Duodenal mucosa (tissue), 2 donors: Measurements from ENCODE around the gene TAS2R1.

ENCODE experiments used
- H3K27ac ChIP-seq: one replicate; pipeline ENCODE4 v1.7.0; 2013; ENCODE audit warnings: low read depth, low read length
- H3K27me3 ChIP-seq, 2 donors: one replicate each; pipeline ENCODE4 v1.7.0; 2013; ENCODE audit warnings: low read length in 2 of 2, control low read depth in 1 of 2; ENCODE audit not compliant: insufficient read depth in 2 of 2, control insufficient read depth in 1 of 2
- H3K36me3 ChIP-seq, 2 donors: one replicate each; pipeline ENCODE4 v1.7.0; 2013; ENCODE audit warnings: low read length in 2 of 2, control low read depth in 1 of 2; ENCODE audit not compliant: insufficient read depth in 2 of 2, control insufficient read depth in 1 of 2
- H3K4me1 ChIP-seq, 2 donors: one replicate each; pipeline ENCODE4 v1.7.0; 2013; ENCODE audit warnings: low read length in 2 of 2, control low read depth in 1 of 2; ENCODE audit not compliant: insufficient read depth in 2 of 2, control insufficient read depth in 1 of 2
- H3K4me3 ChIP-seq, 2 donors: one replicate each; pipeline ENCODE4 v1.7.0; 2013; ENCODE audit warnings: low read length in 2 of 2, low read depth in 1 of 2
- H3K9ac ChIP-seq, 2 donors: one replicate each; pipeline ENCODE4 v1.7.0; 2013; ENCODE audit warnings: low read length in 2 of 2, low read depth in 1 of 2
- H3K9me3 ChIP-seq, 2 donors: one replicate each; pipeline ENCODE4 v1.7.0; 2013; ENCODE audit warnings: low read length in 2 of 2, control low read depth in 1 of 2; ENCODE audit not compliant: control insufficient read depth in 1 of 2

The TAS2R1 gene

GRCh38 chr5:9653061-9653460, 22.9 kb upstream of the TAS2R1 start:
- H3K9ac ChIP-seq = no peak overlapping the region
- no peaks in the 10 kb centered on the region for H3K9me3 ChIP-seq
- H3K27ac ChIP-seq = no peak overlapping the region
- no peaks in the 10 kb centered on the region for H3K4me1 ChIP-seq
- H3K27me3 ChIP-seq = no peaks in the 10 kb centered on the region
- no peaks in the 10 kb centered on the region for H3K36me3 ChIP-seq
- H3K4me3 ChIP-seq = no peak overlapping the region

- H3K4me1 ChIP-seq = no peaks in the 10 kb centered on the region
These were observed 22.1 kb upstream of the TAS2R1 start for GRCh38 chr5:9652295-9652694.

DNA sequence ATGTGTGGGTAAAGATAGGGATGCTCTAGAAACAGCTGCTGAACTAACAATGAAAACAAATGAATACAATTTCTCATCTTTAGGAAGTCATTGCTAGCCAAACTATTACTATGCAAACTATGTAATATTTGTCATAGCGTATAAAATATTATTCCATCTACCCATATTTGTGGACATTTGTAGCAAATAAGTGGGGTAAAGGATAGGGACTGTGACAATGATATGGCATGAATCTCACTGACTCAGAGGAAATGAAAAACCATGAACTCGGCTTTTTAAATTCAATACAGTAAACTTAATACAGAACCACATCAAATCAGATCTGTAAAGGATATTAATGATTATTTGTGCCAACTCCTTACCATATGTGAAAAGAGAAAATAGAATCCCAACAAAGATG, 16.7 kb upstream of the TAS2R1 start:
- no peak overlapping the region for H3K9ac ChIP-seq
- no peak overlapping the region for H3K27ac ChIP-seq
- H3K4me1 ChIP-seq = no peaks in the 10 kb centered on the region
- no peaks in the 10 kb centered on the region for H3K9me3 ChIP-seq
- no peaks in the 10 kb centered on the region for H3K36me3 ChIP-seq
- H3K27me3 ChIP-seq = no peaks in the 10 kb centered on the region
- H3K4me3 ChIP-seq = no peak overlapping the region

More at GRCh38 chr5:9652295-9652694, 22.1 kb upstream of the TAS2R1 start:
- Histone ChIP-seq H3K4me3 (no peak overlapping the region), H3K36me3 (no peaks in the 10 kb centered on the region), H3K27ac (no peak overlapping the region), H3K9ac (no peak overlapping the region), H3K27me3 (no peaks in the 10 kb centered on the region), H3K9me3 (no peaks in the 10 kb centered on the region)

- Histone ChIP-seq H3K27ac (no peak overlapping the region), H3K4me1 (no peaks in the 10 kb centered on the region), H3K27me3 (no peaks in the 10 kb centered on the region), H3K9me3 (no peaks in the 10 kb centered on the region), H3K4me3 (no peak overlapping the region), H3K9ac (no peak overlapping the region), H3K36me3 (no peaks in the 10 kb centered on the region)
These were observed 14.5 kb upstream of the TAS2R1 start for GRCh38 chr5:9644630-9645029.

- Histone ChIP-seq H3K9ac (no peak overlapping the region), H3K9me3 (peaks cover 0 to 4% of the 10 kb centered on the region in 2 donors), H3K27me3 (no peaks in the 10 kb centered on the region), H3K27ac (no peak overlapping the region), H3K36me3 (no peaks in the 10 kb centered on the region), H3K4me1 (no peaks in the 10 kb centered on the region), H3K4me3 (no peak overlapping the region)
These were observed 12.5 kb upstream of the TAS2R1 start for GRCh38 chr5:9642621-9643020.

- Histone ChIP-seq H3K4me3 (no peak overlapping the region), H3K36me3 (no peaks in the 10 kb centered on the region), H3K4me1 (no peaks in the 10 kb centered on the region), H3K27ac (no peak overlapping the region), H3K9me3 (peaks cover 0 to 4% of the 10 kb centered on the region in 2 donors), H3K27me3 (no peaks in the 10 kb centered on the region), H3K9ac (no peak overlapping the region)
These were observed 11.7 kb upstream of the TAS2R1 start for GRCh38 chr5:9641806-9642355.

GRCh38 chr5:9632495-9632894, 2.3 kb upstream of the TAS2R1 start:
- H3K4me3 ChIP-seq = no peak overlapping the region
- H3K4me1 ChIP-seq = no peaks in the 10 kb centered on the region
- H3K9me3 ChIP-seq = no peaks in the 10 kb centered on the region
- H3K9ac ChIP-seq = no peak overlapping the region
- no peaks in the 10 kb centered on the region for H3K27me3 ChIP-seq
- H3K27ac ChIP-seq = no peak overlapping the region
- H3K36me3 ChIP-seq = no peaks in the 10 kb centered on the region

DNA sequence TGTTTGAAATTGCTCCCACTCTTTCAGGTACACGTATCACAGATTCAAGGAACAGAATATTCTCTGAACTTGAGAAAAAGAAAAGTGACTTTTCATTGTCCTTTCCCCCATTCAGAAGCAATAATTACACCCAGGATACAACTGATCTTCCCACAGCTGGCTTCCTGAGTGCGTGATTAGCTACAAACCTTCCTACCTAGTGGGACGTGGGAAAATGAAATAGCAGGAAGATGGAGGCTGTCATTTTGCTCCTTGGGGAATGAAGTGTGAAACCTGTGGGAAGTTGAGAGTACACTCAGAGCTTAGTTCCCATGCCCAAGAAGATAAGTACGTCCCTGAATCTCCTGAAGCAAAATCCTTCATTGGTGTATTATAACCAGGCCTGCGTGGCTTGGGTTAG, 2.6 kb downstream of the TAS2R1 start:
- H3K36me3 ChIP-seq = no peaks in the 10 kb centered on the region
- no peak overlapping the region for H3K9ac ChIP-seq
- no peak overlapping the region for H3K27ac ChIP-seq
- no peaks in the 10 kb centered on the region for H3K4me1 ChIP-seq
- no peak overlapping the region for H3K4me3 ChIP-seq
- no peaks in the 10 kb centered on the region for H3K27me3 ChIP-seq
- H3K9me3 ChIP-seq = no peaks in the 10 kb centered on the region

GRCh38 chr5:9626955-9627354, 3.2 kb downstream of the TAS2R1 start:
- Histone ChIP-seq H3K27me3 (no peaks in the 10 kb centered on the region), H3K36me3 (no peaks in the 10 kb centered on the region), H3K4me1 (peaks cover 3% of the 10 kb centered on the region in 2 donors), H3K9ac (no peak overlapping the region), H3K27ac (no peak overlapping the region), H3K9me3 (no peaks in the 10 kb centered on the region), H3K4me3 (no peak overlapping the region)

GRCh38 chr5:9625731-9626130, 4.4 kb downstream of the TAS2R1 start:
- Histone ChIP-seq H3K9ac (no peak overlapping the region), H3K27ac (no peak overlapping the region), H3K27me3 (no peaks in the 10 kb centered on the region)

DNA sequence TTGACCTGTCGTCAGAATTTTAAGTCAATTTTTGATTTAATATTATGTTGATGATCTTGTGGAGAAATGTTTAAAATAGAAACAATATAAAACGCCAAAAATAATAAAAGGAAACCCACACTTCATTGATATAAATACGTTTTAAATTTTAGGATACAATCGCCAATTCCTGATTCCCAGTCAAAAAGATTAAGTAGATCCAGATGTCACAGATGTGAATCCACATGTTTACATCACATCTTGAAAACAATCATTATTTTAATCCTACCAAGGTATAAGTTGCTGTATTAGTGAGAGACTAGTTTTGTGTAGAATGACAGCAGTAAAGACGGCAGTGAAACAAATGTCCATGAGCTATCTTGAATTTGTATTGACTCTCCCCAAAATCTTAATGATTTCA, 4.9 kb downstream of the TAS2R1 start:
- Histone ChIP-seq H3K4me3 (no peak overlapping the region), H3K9ac (no peak overlapping the region), H3K27me3 (no peaks in the 10 kb centered on the region), H3K9me3 (no peaks in the 10 kb centered on the region), H3K4me1 (peaks cover 3 to 10% of the 10 kb centered on the region in 2 donors), H3K27ac (no peak overlapping the region), H3K36me3 (no peaks in the 10 kb centered on the region)

More at GRCh38 chr5:9625731-9626130, 4.4 kb downstream of the TAS2R1 start:
- Histone ChIP-seq H3K4me1 (peaks cover 3 to 10% of the 10 kb centered on the region in 2 donors), H3K36me3 (no peaks in the 10 kb centered on the region), H3K4me3 (no peak overlapping the region), H3K9me3 (no peaks in the 10 kb centered on the region)
